MCF 10A (cell line): Measurements from ENCODE around the gene SPOCK2. TPM values are rescaled to one million over a fixed set of nuclear protein-coding genes. Genes with fewer than 3 reads are reported as not detected.

Experiments used
- BruUV-seq: library from RNA; stranded (reverse); fragments of 400-500 nt; replicated peaks from 2 replicates; lab custom pipeline; 2021; lab: Mats Ljungman, UMichigan
- CTCF ChIA-PET: fragments of 300-600 bp; sonication (Branson Sonifier 250); formaldehyde crosslinking; extraction: SDS; loops from one replicate; lab custom pipeline; 2021; ENCODE audit warnings: antibody characterized with exemption, inconsistent platforms; lab: Yijun Ruan, JAX
- POLR2A ChIA-PET: fragments of 300-600, 350-650 bp; sonication (Branson Sonifier 250); formaldehyde crosslinking; extraction: SDS; loops from one replicate; lab custom pipeline; 2020; ENCODE audit warnings: antibody characterized with exemption, inconsistent platforms; lab: Yijun Ruan, JAX
- DNase-seq: peaks from one replicate; pipeline ENCODE4 v3.0.0-alpha.2; 2018; ENCODE audit not compliant: unreplicated experiment
- H3K27ac Mint-ChIP-seq: one replicate; pipeline ENCODE4 v1.8.0; 2022; ENCODE audit warnings: mild to moderate bottlenecking, low read depth, mixed read lengths; ENCODE audit not compliant: unreplicated experiment
- H3K27me3 Mint-ChIP-seq: one replicate; pipeline ENCODE4 v1.8.0; 2022; ENCODE audit warnings: mixed read lengths; ENCODE audit not compliant: insufficient read depth, unreplicated experiment
- H3K36me3 Mint-ChIP-seq: one replicate; pipeline ENCODE4 v1.8.0; 2022; ENCODE audit warnings: mild to moderate bottlenecking, moderate library complexity, mixed read lengths; ENCODE audit not compliant: insufficient read depth, unreplicated experiment
- H3K4me1 Mint-ChIP-seq: one replicate; pipeline ENCODE4 v1.8.0; 2022; ENCODE audit warnings: mixed read lengths; ENCODE audit not compliant: insufficient read depth, unreplicated experiment
- H3K4me3 Mint-ChIP-seq: one replicate; pipeline ENCODE4 v1.8.0; 2022; ENCODE audit warnings: mild to moderate bottlenecking, moderate library complexity, mixed read lengths; ENCODE audit not compliant: unreplicated experiment
- H3K9me3 Mint-ChIP-seq: one replicate; pipeline ENCODE4 v1.8.0; 2022; ENCODE audit warnings: mixed read lengths; ENCODE audit not compliant: unreplicated experiment
- CTCF ChIP-seq: fragments of 200-600 bp; IDR thresholded peaks from one replicate; pipeline ENCODE4 v1.8.0; 2022; ENCODE audit warnings: antibody characterized with exemption, mild to moderate bottlenecking; ENCODE audit not compliant: unreplicated experiment
- intact Hi-C: fragments of 100-400 bp; cut with micrococcal nuclease; formaldehyde crosslinking; loops from 2 replicates; pipeline ENCODE4 v1.14.1; 2022
- total RNA-seq: library from RNA; stranded (reverse); gene quantifications from 2 replicates; pipeline ENCODE4 v1.2.3, GENCODE V29; 2022

SPOCK2 gene
- total RNA-seq, 1 experiment from 2014 or later, result 1.2 TPM

- Mint-ChIP-seq H3K4me3 (no peak overlapping the region), H3K36me3 (no peaks in the 10 kb centered on the region), H3K9me3 (no peaks in the 10 kb centered on the region), H3K27ac (no peak overlapping the region), H3K4me1 (peaks cover 11% of the 10 kb centered on the region), H3K27me3 (no peaks in the 10 kb centered on the region)
- DNase-seq, result no peak
- ChIA-PET POLR2A (no interaction called here), CTCF (interaction anchor here (0.7 to 1.7 kb wide), 3 partner anchors 17 to 23 kb away, joined by 3 to 5 read pairs (median 3); no protein-coding TSS in a partner anchor)
- no peak for TF ChIP-seq CTCF
- intact Hi-C loops, result no loop called here
- BruUV-seq, result no TSS peak
Measured at GRCh38 chr10:72066318-72067284, 21.8 kb downstream of the SPOCK2 start.

GRCh38 chr10:72065439-72066025 lies 22.8 kb downstream of the SPOCK2 start:
- DNase-seq, result no peak
- intact Hi-C loops, result no loop called here
- POLR2A ChIA-PET, result no interaction called here
- H3K27me3 Mint-ChIP-seq, result peaks cover 6% of the 10 kb centered on the region
- H3K4me3 Mint-ChIP-seq, result no peak overlapping the region
- H3K27ac Mint-ChIP-seq, result no peak overlapping the region
- H3K36me3 Mint-ChIP-seq, result no peaks in the 10 kb centered on the region
- peaks cover 11% of the 10 kb centered on the region for H3K4me1 Mint-ChIP-seq
- CTCF ChIA-PET, result interaction anchor here (0.7 kb wide), 1 partner anchor 22 kb away, joined by 3 read pairs; no protein-coding TSS in a partner anchor
- TF ChIP-seq CTCF, result no peak
- BruUV-seq, result no TSS peak
- H3K9me3 Mint-ChIP-seq, result no peaks in the 10 kb centered on the region

- no peaks in the 10 kb centered on the region for H3K9me3 Mint-ChIP-seq
- intact Hi-C loops, result no loop called here
- peaks cover 12% of the 10 kb centered on the region for H3K27me3 Mint-ChIP-seq
- ChIA-PET POLR2A (no interaction called here), CTCF (interaction anchor here (0.7 to 1.8 kb wide), 4 partner anchors 15 to 168 kb away, joined by 4 to 6 read pairs (median 4); no protein-coding TSS in a partner anchor)
- peaks cover 5% of the 10 kb centered on the region for H3K4me1 Mint-ChIP-seq
- peak; percentile 12 for DNase-seq
- H3K27ac Mint-ChIP-seq, result peak overlapping the region; percentile 16
- no peak for TF ChIP-seq CTCF
- H3K4me3 Mint-ChIP-seq, result no peak overlapping the region
- H3K36me3 Mint-ChIP-seq, result no peaks in the 10 kb centered on the region
- no TSS peak for BruUV-seq
Measured at GRCh38 chr10:72063703-72064391, 24.5 kb downstream of the SPOCK2 start.
